Ovary (tissue), 3 donors: ENCODE measurements around the gene ANO7.

ENCODE experiments used
- CTCF ChIP-seq, 3 donors: fragments of 450-650 bp in 2 of 3; fragments of 200-600 bp in 1 of 3; IDR thresholded peaks; one replicate each; pipeline versions ENCODE4 v1.5.1 to v1.8.0; 2016 to 2022; ENCODE audit warnings: antibody characterized with exemption in 3 of 3, mild to moderate bottlenecking in 1 of 3
- POLR2A ChIP-seq: fragments of 450-650 bp; IDR thresholded peaks from one replicate; pipeline ENCODE4 v1.6.1; 2017; ENCODE audit warnings: antibody characterized with exemption, mild to moderate bottlenecking, moderate library complexity
- donor health status: DM: no; HTN: no; CAD: no.

- TF ChIP-seq POLR2A: no peak
- no peak for TF ChIP-seq CTCF (IDR thresholded peaks at IDR 0.05)
These were observed 61.2 kb downstream of the ANO7 start for GRCh38 chr2:241249654-241250053.
